Heart left ventricle (tissue), 13 donors: Measurements from ENCODE around the gene SNX19.

Source experiments
- POLR2A ChIP-seq, 2 donors: fragments of 450-650 bp; IDR thresholded peaks; one replicate each; pipeline ENCODE4 v1.6.1; 2017; ENCODE audit warnings: antibody characterized with exemption in 2 of 2, mild to moderate bottlenecking in 2 of 2, moderate library complexity in 2 of 2
- TF ChIP-seq, protein P1 (sequence below), 12 donors: fragments of 200-600 bp; sonication (generic) in 4 of 12; IDR thresholded peaks; one replicate each; pipeline versions ENCODE4 v1.5.0 to v1.8.0; 2018 to 2022; ENCODE audit warnings: antibody characterized with exemption in 12 of 12, mild to moderate bottlenecking in 5 of 12
- donor health status: ischemic (EF 13 %, LVEDD 7.1; RV severe dilation, severe dysfunction).
- donor health status: DM: no; HTN: yes; CAD: no.
- donor health status: DM: no; HTN: no; CAD: no.
- donor health status: ischemic (EF 25% LVEDD 6.9; RV normal size, moderate dysfunction).
- donor health status: ischemic (EF 25% LVEDD 5.7; RV mildly dilated, moderate dysfunction).
- donor health status: ischemic (EF 35%, LVEDD 5.7; RV mildly dilated, moderate dysfunction).
- donor health status: nonischemic (EF 11% LVEDD 7.7; RV severe dilation, severe dysfunction).
- donor health status: DM: yes; HTN: yes; CAD: no.
- donor health status: PGD.
- donor health status: ischemic (EF 29% LVEDD 5.4; RV normal size, mild dysfunction).
- donor health status: nonischemic (EF 23%, LVEDD 6.1; RV moderate dilation, normal function).

DNA sequence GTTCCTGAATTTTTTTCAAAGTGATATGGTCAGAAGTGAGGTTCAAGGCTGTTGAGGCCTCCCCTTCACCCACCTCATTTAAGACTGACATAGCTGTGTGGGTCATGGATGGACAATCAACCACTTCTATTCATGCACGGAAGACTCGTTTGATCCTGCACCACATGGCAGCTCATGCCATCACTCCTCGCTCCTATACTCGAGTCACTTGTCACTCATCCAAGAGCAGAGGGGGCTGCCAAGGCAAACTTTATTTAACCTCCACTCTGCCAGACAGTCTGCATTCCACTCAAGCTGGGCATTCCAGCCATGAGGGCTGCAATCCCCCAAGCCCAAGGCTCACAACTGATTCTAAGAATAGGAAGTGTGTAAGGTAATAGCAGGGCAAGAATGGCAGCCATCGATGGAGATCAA is 34.1 kb downstream of the SNX19 start:
- TF ChIP-seq, protein P1, sequence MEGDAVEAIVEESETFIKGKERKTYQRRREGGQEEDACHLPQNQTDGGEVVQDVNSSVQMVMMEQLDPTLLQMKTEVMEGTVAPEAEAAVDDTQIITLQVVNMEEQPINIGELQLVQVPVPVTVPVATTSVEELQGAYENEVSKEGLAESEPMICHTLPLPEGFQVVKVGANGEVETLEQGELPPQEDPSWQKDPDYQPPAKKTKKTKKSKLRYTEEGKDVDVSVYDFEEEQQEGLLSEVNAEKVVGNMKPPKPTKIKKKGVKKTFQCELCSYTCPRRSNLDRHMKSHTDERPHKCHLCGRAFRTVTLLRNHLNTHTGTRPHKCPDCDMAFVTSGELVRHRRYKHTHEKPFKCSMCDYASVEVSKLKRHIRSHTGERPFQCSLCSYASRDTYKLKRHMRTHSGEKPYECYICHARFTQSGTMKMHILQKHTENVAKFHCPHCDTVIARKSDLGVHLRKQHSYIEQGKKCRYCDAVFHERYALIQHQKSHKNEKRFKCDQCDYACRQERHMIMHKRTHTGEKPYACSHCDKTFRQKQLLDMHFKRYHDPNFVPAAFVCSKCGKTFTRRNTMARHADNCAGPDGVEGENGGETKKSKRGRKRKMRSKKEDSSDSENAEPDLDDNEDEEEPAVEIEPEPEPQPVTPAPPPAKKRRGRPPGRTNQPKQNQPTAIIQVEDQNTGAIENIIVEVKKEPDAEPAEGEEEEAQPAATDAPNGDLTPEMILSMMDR (IDR thresholded peaks at IDR 0.05) = no peak
- no peak for TF ChIP-seq POLR2A (IDR thresholded peaks at IDR 0.05)
